Activated CD8-positive, alpha-beta memory T cell treated with anti-CD3 and anti-CD28 coated beads for 48 hours (primary cell): ENCODE measurements around the gene CAPRIN1.

Source experiments
- DNase-seq, 3 experiments: peaks; one replicate each; pipeline ENCODE4 v3.0.0-alpha.2; 2020; ENCODE audit warnings: low read depth in 2 of 3, low spot score in 2 of 3

Gene CAPRIN1

GRCh38 chr11:34051349-34052035, at the start of gene CAPRIN1:
CAPRIN1 (plus strand) TSS chr11:34051731; CDS start chr11:34052421, 690 bp downstream.
- peak; percentile 57 to 78 (median 64) for DNase-seq

- DNase-seq, result no peak
These were observed 49.1 kb upstream of the CAPRIN1 start for GRCh38 chr11:34002420-34002819.

- no peak for DNase-seq
These were observed 47.3 kb upstream of the CAPRIN1 start for GRCh38 chr11:34004236-34004635.

DNA sequence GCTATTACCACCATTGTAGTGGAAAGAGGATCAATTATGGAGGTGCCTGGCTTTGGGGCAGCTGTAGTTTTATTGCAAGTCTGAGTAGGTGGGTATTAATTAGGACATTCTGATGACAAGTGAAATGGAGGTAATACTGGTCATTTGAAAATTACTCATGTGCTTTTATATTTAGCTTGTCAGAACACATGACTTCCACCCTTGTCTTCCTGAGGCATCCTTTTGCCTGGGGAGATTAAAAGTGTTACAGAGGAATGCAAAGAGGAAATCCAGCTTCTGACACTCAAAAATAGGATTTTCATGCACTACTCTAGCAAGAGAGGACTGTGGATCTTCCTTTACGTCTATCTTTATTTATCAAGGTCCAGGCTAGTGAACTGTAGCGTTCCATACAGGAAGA, 44.7 kb upstream of the CAPRIN1 start:
- DNase-seq, result no peak

GRCh38 chr11:34012734-34013133, 38.8 kb upstream of the CAPRIN1 start:
- no peak for DNase-seq

GRCh38 chr11:34013898-34014571, 37.5 kb upstream of the CAPRIN1 start:
- no peak for DNase-seq

GRCh38 chr11:34021977-34022735, 29.4 kb upstream of the CAPRIN1 start:
- no peak for DNase-seq

- no peak for DNase-seq
These were observed 25.1 kb upstream of the CAPRIN1 start for GRCh38 chr11:34026432-34026831.

DNA sequence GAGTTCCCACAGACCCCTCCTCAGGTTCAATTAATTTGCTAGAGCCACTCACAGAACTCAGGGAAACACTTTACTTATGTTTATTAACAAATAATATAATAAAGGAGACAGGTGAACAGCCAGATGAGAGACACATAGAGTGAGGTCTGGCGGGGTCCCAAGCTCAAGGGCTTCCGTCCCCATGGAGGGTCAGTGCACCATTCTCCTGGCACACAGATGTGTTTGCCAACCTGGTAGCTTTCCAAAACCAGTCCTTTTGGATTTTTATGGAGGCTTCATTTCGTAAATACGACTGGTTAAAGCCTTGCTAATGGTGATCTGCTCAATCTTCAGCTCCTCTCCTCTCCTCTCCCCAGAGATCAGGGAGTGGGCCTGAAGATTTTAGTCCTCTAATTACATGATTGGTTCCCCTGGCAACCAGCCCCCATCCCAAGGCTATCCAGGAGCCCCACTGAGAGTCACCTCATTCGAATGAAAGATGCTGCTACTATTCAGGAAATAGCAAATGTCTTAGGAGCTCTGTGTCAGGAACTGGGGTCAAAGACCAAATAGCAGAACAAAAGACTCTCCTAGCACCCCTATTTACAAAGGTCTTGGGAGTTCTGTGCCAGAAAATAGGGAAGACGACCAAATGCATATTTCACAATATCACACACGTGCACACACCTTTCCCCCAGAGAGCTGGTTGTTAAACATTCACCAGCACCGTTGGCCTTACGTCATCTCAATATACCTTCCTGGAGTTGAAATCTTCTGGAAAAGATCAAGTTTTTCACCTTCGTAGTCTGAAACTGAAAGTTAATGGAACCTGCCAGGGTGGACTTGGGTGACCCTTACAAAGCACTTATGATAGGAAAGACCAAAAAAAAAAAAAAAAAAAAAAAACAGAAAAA, 23.8 kb upstream of the CAPRIN1 start:
- no peak for DNase-seq

DNA sequence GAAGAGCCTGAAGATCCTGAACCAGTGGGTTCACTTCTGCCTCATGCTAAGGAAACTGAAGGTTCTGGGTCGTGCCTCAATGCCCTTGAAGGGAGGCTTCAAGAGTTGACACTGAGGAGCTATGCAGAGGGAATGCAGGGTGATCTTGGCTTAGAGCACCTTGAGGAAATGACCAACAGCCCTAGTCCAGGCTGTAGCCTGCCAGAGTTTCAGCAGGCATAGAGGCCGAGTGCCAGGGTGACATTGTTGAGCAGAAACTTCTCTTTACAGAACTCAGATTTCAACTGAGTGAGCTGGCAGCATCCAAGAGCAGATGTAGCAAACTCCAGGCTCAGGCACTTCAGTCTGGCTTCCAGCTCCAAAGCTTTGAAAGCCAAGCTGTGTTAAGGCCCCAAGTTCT, 23.1 kb upstream of the CAPRIN1 start:
- no peak for DNase-seq

- DNase-seq, result no peak
These were observed 22.4 kb upstream of the CAPRIN1 start for GRCh38 chr11:34029176-34029575.

- no peak for DNase-seq
These were observed 21.1 kb upstream of the CAPRIN1 start for GRCh38 chr11:34030382-34030781.

- no peak for DNase-seq
These were observed 18.1 kb upstream of the CAPRIN1 start for GRCh38 chr11:34033399-34033798.

GRCh38 chr11:34034053-34034452, 17.5 kb upstream of the CAPRIN1 start:
- DNase-seq, result no peak

GRCh38 chr11:34036456-34036855, 15.1 kb upstream of the CAPRIN1 start:
- DNase-seq, result no peak

DNA sequence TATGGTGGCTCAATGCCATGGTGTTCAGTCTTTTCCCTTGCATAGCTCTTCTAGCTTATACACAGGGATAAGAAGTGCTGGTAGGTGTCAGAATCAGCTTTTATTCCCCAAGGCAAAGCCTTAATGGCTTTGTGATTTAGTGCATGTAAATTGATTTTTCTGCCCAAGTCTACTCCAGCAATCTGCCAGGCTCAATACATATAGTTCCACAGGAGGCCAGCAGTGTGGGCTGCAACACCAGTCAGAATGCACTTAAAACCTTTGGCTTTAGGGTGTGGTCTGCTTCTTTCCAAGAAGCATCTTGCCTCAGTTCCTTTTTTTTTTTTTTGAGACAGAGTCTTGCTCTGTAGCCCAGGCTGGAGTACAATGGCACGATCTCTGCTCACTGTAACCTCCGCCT, 14.5 kb upstream of the CAPRIN1 start:
- DNase-seq, result no peak

DNA sequence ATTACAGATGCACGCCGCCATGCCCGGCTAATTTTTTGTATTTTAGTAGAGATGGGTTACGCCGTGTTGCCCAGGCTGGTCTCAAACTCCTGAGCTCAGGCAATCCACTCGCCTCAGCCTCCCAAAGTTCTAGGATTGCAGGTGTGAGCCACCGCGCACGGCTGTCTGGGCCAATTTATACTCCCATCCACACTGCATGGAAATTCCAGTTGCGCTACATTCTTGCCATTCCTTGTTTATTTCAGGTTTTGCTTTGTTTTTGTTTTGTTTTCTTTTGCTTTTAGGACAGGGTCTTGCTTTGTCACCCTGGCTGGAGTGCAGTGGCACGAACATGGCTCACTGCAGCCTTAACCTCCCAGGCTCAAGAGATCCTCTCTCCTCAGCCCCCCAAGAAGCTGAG, 11.0 kb upstream of the CAPRIN1 start:
- no peak for DNase-seq

GRCh38 chr11:34044664-34045485, 6.7 kb upstream of the CAPRIN1 start:
- DNase-seq, result no peak

- DNase-seq, result no peak
These were observed 2.5 kb upstream of the CAPRIN1 start for GRCh38 chr11:34049028-34049427.
